Esophagus muscularis mucosa (tissue), 4 donors: ENCODE results near the gene LMF2. TPM values are rescaled to one million over a fixed set of nuclear protein-coding genes. Genes with fewer than 3 reads are reported as not detected.

ENCODE experiments used
- DNase-seq: peaks from one replicate; pipeline ENCODE4 v3.0.0-alpha.2; 2017; ENCODE audit errors: extremely low spot score
- H3K27ac ChIP-seq, 4 donors: fragments of 200-600 bp; sonication (generic); replicated peaks in 1 of 4; 1 replicate in 3 of 4; 2 replicates in 1 of 4; pipeline ENCODE4 v1.5.1; 2016 to 2019; ENCODE audit warnings: mild to moderate bottlenecking in 1 of 4
- H3K27me3 ChIP-seq, 4 donors: fragments of 200-600 bp; sonication (generic); one replicate each; pipeline versions ENCODE4 v1.5.1 to v1.6.0; 2016 to 2019
- H3K36me3 ChIP-seq, 4 donors: fragments of 200-600 bp; sonication (generic); one replicate each; pipeline ENCODE4 v1.5.1; 2016 to 2019
- H3K4me1 ChIP-seq, 4 donors: fragments of 200-600 bp; sonication (generic); one replicate each; pipeline ENCODE4 v1.5.1; 2016 to 2019
- H3K4me3 ChIP-seq, 4 donors: fragments of 200-600 bp; sonication (generic); 1 replicate in 2 of 4; 2 replicates in 2 of 4; pipeline ENCODE4 v1.5.1; 2016 to 2019; ENCODE audit warnings: mild to moderate bottlenecking in 4 of 4, moderate library complexity in 1 of 4
- H3K9me3 ChIP-seq, 4 donors: fragments of 200-600 bp; sonication (generic); 1 replicate in 3 of 4; 2 replicates in 1 of 4; pipeline ENCODE4 v1.5.1; 2016 to 2019
- CTCF ChIP-seq, 3 experiments: fragments of 200-600 bp in 2 of 3; fragments of 450-650 bp in 1 of 3; sonication (generic) in 2 of 3; IDR thresholded peaks; one replicate each; pipeline ENCODE4 v1.5.1; 2017 to 2019; ENCODE audit warnings: antibody characterized with exemption in 3 of 3, mild to moderate bottlenecking in 2 of 3, moderate library complexity in 1 of 3
- EP300 ChIP-seq: sonication (generic); formaldehyde crosslinking; IDR thresholded peaks from one replicate; pipeline ENCODE4 v1.6.1; 2017; ENCODE audit warnings: antibody characterized with exemption
- POLR2A ChIP-seq: fragments of 450-650 bp; IDR thresholded peaks from one replicate; pipeline ENCODE4 v1.6.1; 2017; ENCODE audit warnings: antibody characterized with exemption, moderate library complexity, mild to moderate bottlenecking, low read depth
- POLR2AphosphoS5 ChIP-seq, 2 donors: sonication (generic); formaldehyde crosslinking; IDR thresholded peaks; one replicate each; pipeline ENCODE4 v1.6.1; 2017; ENCODE audit warnings: antibody characterized with exemption in 2 of 2
- WGBS: methylation state at CpG from one replicate; pipeline ENCODE4 v1.1.5; 2018; 5-methylcytosine and 5-hydroxymethylcytosine counted together
- intact Hi-C: fragments of 100-400 bp; cut with DNase I; formaldehyde crosslinking; loops from one replicate; pipeline ENCODE4 v1.15.1; 2023
- total RNA-seq, 4 donors: library from RNA; depleted of rRNA; stranded (reverse); fragments of >200 nt; gene quantifications; one replicate each; pipeline versions ENCODE4 v1.1.0 to v1.2.1, GENCODE V29; 2016

LMF2 gene
- total RNA-seq, 4 donors from 2014 or later = 34.9 to 67.1 (median 46.8) TPM

DNA sequence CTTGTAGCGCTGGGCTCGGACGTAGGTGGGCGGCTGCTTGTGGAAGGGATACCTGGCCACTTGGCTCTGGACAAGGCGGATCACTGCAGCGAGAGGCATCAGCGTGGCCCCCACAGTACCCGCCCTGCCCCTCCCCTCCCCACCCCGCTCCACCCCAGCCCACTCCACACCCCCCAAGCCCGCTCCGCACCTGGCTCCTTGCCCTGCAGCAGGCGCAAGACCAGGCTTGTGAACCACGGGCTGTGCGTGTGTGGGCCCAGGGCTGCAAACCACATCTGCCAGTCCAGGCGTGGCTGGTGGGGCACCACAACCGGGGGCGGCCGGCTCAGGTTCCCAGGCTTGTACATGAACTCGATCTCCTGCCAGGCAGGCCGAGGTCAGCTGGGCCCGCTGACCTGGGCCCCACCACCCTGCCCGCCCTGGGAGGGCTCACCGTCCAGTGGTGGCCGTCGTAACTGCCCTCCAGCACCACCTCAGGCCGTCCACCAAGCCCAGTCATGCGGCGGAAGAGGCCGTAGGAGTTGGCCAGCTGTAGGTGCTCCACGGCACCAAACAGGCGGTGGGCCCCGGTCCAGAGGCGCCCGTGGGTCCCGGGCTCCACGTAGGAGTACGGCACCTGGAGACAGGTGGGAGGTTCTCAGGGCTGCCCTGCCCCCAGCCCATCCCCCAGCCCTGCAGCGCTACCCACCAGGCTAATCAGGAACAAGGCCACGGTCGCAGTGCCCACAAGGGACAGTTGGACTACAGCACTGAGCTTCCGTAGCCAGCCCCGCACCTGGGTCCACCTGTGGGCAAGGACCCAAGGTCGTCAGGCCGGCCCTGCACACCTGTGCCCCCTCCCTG is 2.9 kb downstream of the LMF2 start:
- DNase-seq = no peak
- intact Hi-C loops = loop anchor here (5.0 kb wide), 2 partner anchors 32 to 63 kb away; no protein-coding TSS in a partner anchor
- peaks cover 31 to 43% (median 40%) of the 10 kb centered on the region in 4 donors for H3K36me3 ChIP-seq
- TF ChIP-seq EP300 (no peak), POLR2A (no peak), POLR2AphosphoS5 (IDR thresholded peaks at IDR 0.05) (no peak), CTCF (IDR thresholded peaks at IDR 0.05) (no peak)
- H3K9me3 ChIP-seq = no peaks in the 10 kb centered on the region
- H3K4me3 ChIP-seq = no peak overlapping the region
- peaks cover 26 to 41% (median 32%) of the 10 kb centered on the region in 4 donors for H3K4me1 ChIP-seq
- WGBS = 96% methylated on average over 29 of the region's 44 CpGs
- H3K27ac ChIP-seq = no peak overlapping the region
- no peaks in the 10 kb centered on the region for H3K27me3 ChIP-seq

- Histone ChIP-seq H3K9me3 (no peaks in the 10 kb centered on the region), H3K4me3 (no peak overlapping the region), H3K27ac (no peak overlapping the region), H3K36me3 (peaks cover 31 to 43% (median 40%) of the 10 kb centered on the region in 4 donors), H3K4me1 (peaks cover 16 to 31% (median 23%) of the 10 kb centered on the region in 4 donors), H3K27me3 (no peaks in the 10 kb centered on the region)
- TF ChIP-seq POLR2AphosphoS5 (IDR thresholded peaks at IDR 0.05) = no peak
- no peak for TF ChIP-seq EP300
- no peak for TF ChIP-seq POLR2A
- TF ChIP-seq CTCF (IDR thresholded peaks at IDR 0.05) = no peak
- WGBS = 97% methylated on average over 6 of the region's 26 CpGs
- intact Hi-C loops = no loop called here
- DNase-seq = no peak
Measured at GRCh38 chr22:50503475-50504145, 3.9 kb downstream of the LMF2 start.

DNA sequence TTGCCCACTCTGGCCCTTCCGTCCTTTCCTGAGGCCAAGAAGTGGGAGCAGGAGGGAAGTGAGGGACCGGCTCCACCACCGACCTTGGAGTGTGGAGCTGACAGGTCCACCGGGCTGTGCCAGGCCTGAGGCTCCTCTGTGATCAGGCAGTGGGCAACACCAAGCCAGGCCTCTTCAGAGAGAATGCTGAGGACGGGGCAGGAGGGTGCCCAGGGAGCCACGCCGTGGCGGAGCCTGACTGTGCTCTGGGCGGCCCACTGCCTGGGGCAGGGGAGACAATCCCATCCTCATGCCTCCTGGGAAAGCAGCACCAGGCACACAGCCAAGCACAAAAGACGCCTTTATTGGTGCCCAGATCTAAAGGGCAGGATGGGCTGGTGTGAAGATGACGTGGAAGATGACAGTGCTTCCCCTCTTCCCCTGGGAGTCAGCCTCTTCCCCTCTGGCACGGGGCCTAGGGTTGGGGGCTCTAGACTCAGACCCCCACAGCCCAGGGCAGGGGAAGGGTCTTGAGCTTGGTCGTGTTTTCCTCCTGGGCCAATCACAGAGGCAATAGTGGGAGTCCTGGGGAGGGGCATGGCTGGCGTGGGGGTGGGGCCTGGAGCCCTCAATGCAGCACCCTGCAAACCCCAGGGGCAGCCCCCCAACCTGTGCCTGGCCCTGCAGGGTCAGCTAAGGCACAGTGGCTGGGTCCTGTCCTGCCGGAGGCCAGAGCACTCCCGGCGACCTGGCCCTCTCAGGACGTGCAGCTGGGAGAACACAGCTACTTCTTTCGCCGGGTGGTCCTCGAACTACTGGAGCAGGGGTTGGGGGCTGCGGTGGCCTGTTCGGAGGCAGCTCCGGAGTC is 4.7 kb downstream of the LMF2 start:
- Histone ChIP-seq H3K9me3 (no peaks in the 10 kb centered on the region), H3K4me1 (peaks cover 13 to 29% (median 21%) of the 10 kb centered on the region in 4 donors), H3K4me3 (no peak overlapping the region), H3K27me3 (no peaks in the 10 kb centered on the region), H3K36me3 (peaks cover 31 to 43% (median 40%) of the 10 kb centered on the region in 4 donors), H3K27ac (no peak overlapping the region)
- intact Hi-C loops = no loop called here
- no peak for DNase-seq
- TF ChIP-seq CTCF (IDR thresholded peaks at IDR 0.05) (no peak), POLR2AphosphoS5 (IDR thresholded peaks at IDR 0.05) (no peak), POLR2A (no peak), EP300 (no peak)
- 75% methylated on average over 18 of the region's 24 CpGs for WGBS

- intact Hi-C loops = no loop called here
Measured at GRCh38 chr22:50502096-50502495, 5.4 kb downstream of the LMF2 start.

More at GRCh38 chr22:50502096-50502495, 5.4 kb downstream of the LMF2 start:
- no peak overlapping the region for H3K27ac ChIP-seq
- WGBS = 81% methylated on average over 6 of the region's 6 CpGs
- H3K9me3 ChIP-seq = no peaks in the 10 kb centered on the region
- no peaks in the 10 kb centered on the region for H3K27me3 ChIP-seq
- peaks cover 31 to 43% (median 40%) of the 10 kb centered on the region in 4 donors for H3K36me3 ChIP-seq
- no peak overlapping the region for H3K4me3 ChIP-seq
- no peak for DNase-seq
- H3K4me1 ChIP-seq = peaks cover 12 to 27% (median 20%) of the 10 kb centered on the region in 4 donors
- TF ChIP-seq POLR2AphosphoS5 (IDR thresholded peaks at IDR 0.05) (no peak), CTCF (IDR thresholded peaks at IDR 0.05) (no peak), EP300 (no peak)
